Articular chondrocyte of knee joint (primary cell): ENCODE data around the gene APOC1. TPM values are rescaled to one million over a fixed set of nuclear protein-coding genes. Genes with fewer than 3 reads are reported as not detected.

Experiments used
- total RNA-seq: library from RNA; depleted of rRNA; stranded (reverse); fragments of >200 nt; gene quantifications from 2 replicates; pipeline ENCODE4 v1.2.3, GENCODE V29; 2012

APOC1 gene
- 0.52 and 0.86 TPM in 2 replicates for total RNA-seq

DNA sequence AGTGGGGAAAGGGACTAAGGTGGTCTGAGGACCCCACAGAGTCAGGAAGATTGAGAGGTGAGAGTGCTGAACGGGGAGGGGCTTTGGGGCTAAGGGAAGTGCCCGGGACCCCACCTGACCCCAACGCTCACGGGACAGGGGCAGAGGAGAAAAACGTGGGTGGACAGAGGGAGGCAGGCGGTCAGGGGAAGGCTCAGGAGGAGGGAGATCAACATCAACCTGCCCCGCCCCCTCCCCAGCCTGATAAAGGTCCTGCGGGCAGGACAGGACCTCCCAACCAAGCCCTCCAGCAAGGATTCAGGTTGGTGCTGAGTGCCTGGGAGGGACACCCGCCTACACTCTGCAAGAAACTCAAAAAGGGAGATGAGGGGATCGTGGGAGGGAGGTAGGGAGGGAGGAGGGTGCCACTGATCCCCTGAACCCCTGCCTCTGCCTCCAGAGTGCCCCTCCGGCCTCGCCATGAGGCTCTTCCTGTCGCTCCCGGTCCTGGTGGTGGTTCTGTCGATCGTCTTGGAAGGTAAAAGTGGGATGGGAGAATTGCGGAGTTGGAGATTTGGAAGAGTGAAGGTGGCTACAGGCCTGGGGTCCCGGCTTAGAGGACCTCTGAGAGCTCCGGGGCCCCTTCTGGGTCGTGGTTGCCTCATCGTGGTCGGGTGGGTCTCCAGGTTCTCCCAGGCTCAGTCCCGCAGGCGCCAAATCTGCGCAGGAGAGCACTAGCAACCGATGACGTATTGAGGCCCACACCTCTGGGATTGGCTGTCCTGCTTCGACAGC, at the start of gene APOC1:
TSS of gene APOC1 (plus strand) at position 176 of the 774 bp plus-strand sequence. CDS start at position 460, 284 bp downstream.

GRCh38 chr19:44891016-44891882, 23.2 kb upstream of the APOC1 start, which contains the start of gene TOMM40:
Gene TOMM40, plus strand, starts transcription at chr19:44891254. Its CDS starts 162 bp downstream, at chr19:44891416.

DNA sequence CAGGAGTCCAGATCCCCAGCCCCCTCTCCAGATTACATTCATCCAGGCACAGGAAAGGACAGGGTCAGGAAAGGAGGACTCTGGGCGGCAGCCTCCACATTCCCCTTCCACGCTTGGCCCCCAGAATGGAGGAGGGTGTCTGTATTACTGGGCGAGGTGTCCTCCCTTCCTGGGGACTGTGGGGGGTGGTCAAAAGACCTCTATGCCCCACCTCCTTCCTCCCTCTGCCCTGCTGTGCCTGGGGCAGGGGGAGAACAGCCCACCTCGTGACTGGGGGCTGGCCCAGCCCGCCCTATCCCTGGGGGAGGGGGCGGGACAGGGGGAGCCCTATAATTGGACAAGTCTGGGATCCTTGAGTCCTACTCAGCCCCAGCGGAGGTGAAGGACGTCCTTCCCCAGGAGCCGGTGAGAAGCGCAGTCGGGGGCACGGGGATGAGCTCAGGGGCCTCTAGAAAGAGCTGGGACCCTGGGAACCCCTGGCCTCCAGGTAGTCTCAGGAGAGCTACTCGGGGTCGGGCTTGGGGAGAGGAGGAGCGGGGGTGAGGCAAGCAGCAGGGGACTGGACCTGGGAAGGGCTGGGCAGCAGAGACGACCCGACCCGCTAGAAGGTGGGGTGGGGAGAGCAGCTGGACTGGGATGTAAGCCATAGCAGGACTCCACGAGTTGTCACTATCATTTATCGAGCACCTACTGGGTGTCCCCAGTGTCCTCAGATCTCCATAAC, 8.8 kb upstream of the APOC1 start, which contains the start of gene APOE:
TSS of gene APOE (plus strand) at position 360 of the 724 bp plus-strand sequence. CDS start 829 bp downstream, outside the sequence.

DNA sequence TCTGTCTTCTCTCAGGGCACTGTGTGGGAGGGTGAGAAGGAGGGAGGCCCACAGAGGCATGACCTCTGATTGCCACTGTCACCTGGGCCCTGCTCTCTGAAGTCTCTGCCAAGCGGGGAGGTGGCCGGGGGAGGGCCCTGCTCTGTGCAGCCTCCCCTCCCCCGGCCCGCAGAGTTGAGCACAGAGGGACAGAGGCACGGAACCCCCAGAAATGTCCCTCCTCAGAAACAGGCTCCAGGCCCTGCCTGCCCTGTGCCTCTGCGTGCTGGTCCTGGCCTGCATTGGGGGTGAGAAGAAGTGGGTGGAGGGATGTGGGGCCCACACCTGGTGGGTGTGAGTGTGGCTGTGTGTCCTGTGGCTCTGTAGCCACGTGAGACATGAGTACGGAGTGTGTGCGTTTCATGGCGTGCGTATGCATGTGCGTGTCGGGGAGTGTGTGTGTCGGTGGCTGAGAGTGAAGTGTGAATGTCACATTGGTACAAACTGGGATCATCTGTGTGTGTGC, 27.7 kb downstream of the APOC1 start, which contains the start of gene APOC4:
TSS of gene APOC4 (plus strand) at position 171 of the 505 bp plus-strand sequence. CDS start at position 212, 41 bp downstream.

DNA sequence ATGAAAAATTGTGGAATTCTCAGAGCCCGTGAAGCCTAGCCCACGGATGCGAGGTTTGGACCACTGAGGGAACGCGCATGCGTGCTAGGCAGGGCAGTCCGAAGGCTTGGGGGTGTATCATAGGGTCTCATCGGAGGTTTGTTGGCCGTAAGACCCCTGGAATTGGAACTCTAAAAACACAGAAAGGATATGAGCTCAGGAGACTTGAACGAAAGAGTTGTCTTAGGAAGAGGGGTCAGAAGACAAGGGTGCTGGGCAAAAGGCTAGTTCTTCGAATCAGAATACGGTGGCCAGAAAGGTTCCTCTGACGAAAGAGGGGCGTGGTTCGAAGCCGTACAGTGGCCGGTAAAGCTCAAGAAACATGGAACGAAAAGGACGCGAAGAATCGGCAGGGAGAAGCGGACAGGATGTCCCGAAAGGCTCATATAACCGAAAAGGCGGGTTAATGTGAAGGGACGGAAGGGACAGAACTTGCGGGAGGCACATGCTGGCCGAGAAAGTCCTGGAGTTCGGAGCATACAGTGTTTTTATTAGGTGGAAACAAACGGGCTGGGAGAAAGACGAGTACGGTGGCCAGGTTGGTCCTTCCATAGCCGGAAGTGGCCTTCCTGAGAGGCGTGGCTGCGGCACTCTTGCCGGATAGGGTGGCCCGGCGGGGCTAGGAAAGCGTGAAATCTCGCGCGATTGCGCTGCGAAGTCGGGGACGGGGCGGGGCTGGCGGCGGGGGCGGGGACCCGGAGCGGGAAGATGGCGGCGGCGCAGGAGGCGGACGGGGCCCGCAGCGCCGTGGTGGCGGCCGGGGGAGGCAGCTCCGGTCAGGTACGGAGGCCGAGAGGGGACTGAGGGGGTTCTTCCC, 40.5 kb downstream of the APOC1 start, which contains the start of gene CLPTM1:
TSS of gene CLPTM1 (plus strand) at position 732 of the 856 bp plus-strand sequence. CDS start at position 748, 16 bp downstream.

Other genes with a start within 250 kb of the APOC1 start
- gene CEACAM19, start 243.1 kb upstream of the APOC1 start, total RNA-seq = 2.2 and 3.1 TPM in 2 replicates
- not detected in 2 replicates for gene CEACAM16, start 215.5 kb upstream of the APOC1 start, total RNA-seq
- gene BCL3, start 165.9 kb upstream of the APOC1 start, total RNA-seq = 11.2 and 14.2 TPM in 2 replicates
- not detected in 2 replicates for gene CBLC, start 136.7 kb upstream of the APOC1 start, total RNA-seq
- gene BCAM, start 105.5 kb upstream of the APOC1 start, total RNA-seq = 10.7 and 13.1 TPM in 2 replicates
- 35.6 and 43.1 TPM in 2 replicates for gene NECTIN2, start 68.3 kb upstream of the APOC1 start, total RNA-seq
- 18.2 and 25.2 TPM in 2 replicates for gene TOMM40, start 23.4 kb upstream of the APOC1 start, total RNA-seq
- gene APOE, start 8.8 kb upstream of the APOC1 start, total RNA-seq = 0.26 and 0.32 TPM in 2 replicates
- gene APOC4, start 27.6 kb downstream of the APOC1 start, total RNA-seq = not detected in 2 replicates
- not detected in 2 replicates for gene APOC2, start 31.4 kb downstream of the APOC1 start, total RNA-seq
- 35.1 and 37.4 TPM in 2 replicates for gene CLPTM1, start 40.8 kb downstream of the APOC1 start, total RNA-seq
- gene RELB, start 86.9 kb downstream of the APOC1 start, total RNA-seq = 6.9 and 8.0 TPM in 2 replicates
- 18.2 and 27.3 TPM in 2 replicates for gene CLASRP, start 124.4 kb downstream of the APOC1 start, total RNA-seq
- gene ZNF296, start 161.9 kb downstream of the APOC1 start, total RNA-seq = 0.11 TPM in 1 of 2 replicates, not detected in the other
- 13.2 and 20.1 TPM in 2 replicates for gene GEMIN7, start 164.7 kb downstream of the APOC1 start, total RNA-seq
- 24.0 and 24.6 TPM in 2 replicates for gene PPP1R37, start 178.6 kb downstream of the APOC1 start, total RNA-seq
- gene NKPD1, start 246.4 kb downstream of the APOC1 start, total RNA-seq = under 0.01 TPM in 1 of 2 replicates, not detected in the other